ENCODE measurements around the gene SETD5.

SETD5 gene

DNA sequence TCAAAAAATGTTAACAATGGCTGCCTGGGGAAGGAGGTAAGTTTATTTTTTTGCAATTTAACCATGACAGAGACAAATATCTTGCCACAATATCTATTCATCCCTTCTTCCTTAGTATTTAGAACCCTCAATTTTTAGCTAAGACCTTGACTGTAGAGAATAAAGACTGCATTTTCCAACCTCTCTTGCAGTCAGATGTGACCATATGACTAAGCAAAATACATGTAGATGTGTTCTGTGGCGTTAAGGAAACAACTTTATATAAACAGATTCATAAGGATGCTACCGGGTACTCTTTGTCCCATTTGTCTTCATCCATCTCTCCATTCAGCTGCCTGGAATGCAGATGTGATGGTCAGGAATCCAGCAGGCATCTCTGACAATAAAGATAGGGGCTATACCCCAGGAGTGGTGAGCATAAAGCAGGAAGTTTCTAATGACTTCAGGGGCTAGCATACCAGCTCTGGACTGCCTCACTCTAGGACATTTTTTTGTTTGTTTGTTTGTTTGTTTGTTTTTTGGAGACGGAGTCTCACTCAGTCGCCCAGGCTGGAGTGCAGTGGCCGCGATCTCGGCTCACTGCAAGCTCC is 115.1 kb downstream of the SETD5 start:
- no peak for DNase-seq (ENCODE audit: low read depth in 2 of 2)

DNA sequence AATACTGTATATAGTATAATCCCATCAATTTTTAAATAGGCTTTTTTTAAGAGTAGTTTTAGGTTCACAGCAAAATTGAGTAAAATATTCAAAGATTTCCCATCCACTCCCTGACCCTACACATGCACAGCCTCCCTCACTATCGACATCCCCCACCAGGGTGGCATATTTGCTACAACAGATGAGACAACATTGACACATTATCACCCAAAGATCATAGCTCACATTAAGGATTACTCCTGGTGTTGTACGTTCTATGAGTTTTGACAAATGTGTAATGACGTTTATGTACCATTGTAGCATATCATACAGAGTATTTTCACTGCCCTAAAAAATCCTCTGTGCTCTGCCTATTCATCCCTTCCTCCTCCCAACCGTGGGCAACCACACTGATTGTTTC is 116.9 kb downstream of the SETD5 start:
- no peak for DNase-seq (ENCODE audit: low read depth in 2 of 2)

DNA sequence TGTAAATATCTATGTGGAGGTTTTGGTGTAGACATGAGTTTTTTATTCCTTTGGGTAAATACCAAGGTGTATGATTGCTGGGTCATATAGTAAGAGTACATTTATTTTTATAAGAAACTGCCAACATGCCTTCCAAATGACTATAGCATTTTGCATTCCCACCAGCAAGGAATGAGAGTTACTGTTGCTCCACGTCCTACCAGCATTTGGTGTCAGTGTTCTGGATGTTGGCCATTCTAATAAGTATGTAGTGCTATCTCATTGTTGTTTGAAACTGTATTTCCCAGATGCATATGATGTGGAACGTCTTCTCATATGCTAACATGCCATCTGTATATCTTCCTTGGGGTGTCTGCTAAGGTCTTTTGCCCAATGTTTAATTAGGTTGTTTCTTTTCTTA is 117.5 kb downstream of the SETD5 start:
- no peak for DNase-seq (ENCODE audit: low read depth in 2 of 2)

DNA sequence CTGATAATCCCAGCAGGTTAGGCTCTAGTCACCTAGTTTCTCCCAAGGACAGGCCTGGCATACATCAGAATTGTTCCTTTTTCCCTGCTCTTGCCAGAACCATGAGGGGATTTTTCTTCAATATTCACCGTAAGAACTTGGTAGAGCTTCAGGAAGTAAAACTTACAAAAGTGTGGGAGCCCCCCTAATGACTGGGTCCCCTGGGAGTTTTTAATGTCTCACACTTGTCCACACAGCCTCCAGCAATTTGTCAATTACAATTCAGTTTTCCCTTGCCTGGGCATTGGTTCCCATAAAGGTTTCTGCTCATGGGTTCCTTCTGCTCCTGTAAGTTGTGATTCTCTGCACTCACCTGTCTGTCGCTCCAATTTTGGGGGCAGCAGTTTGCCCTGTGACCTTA is 127.7 kb downstream of the SETD5 start:
- no peak for DNase-seq (ENCODE audit: low read depth in 2 of 2)

Data from stimulated activated CD8-positive, alpha-beta memory T cell treated with anti-CD3 and anti-CD28 coated beads, Interleukin-2, amount 100 ng/mL, for 1 hour (primary cell).